DMS114 treated with DMSO at 0.1 percent for 48 hours (cell line): ENCODE data around the gene NDUFS6.

ENCODE experiments used
- DNase-seq: peaks from one replicate; lab custom pipeline; 2025; ENCODE audit not compliant: unreplicated experiment; lab: John Stamatoyannopoulos, UW

The NDUFS6 gene

DNA sequence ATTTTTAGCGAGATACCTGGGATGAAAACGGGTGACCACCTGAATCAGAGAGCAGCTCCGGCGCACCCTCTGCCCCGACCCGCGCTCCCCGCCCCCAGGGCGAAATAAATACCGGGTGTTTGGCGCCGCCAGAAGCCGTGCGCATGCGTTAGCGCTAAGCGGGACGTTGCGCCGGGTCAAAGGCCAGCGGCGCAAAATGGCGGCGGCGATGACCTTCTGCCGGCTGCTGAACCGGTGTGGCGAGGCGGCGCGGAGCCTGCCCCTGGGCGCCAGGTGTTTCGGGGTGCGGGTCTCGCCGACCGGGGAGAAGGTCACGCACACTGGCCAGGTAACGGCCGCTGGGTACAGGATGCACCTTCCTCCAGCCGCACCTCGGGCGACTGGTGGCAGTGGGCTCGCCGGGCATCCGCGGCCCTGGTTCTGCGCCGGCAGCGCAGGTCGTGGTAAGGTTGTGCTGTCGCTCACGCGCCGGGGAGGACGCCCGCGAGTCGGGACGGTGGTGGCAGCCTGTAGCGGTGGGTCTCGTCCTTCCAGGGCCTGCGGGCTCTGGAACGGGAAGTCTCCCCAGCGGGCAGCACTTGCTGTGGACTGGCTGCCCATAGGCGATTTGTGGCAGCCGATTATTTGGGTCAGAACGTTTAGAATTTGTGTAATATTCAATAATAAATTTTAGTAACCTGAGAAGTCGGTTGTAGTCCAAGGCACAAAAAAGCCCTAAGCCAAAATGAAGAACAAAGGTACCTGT, at the start of gene NDUFS6:
Gene NDUFS6 (plus strand): TSS at position 186 of the 745 bp plus-strand sequence. CDS start 11 bp downstream, at position 197.
- DNase-seq = peak; percentile 25

DNA sequence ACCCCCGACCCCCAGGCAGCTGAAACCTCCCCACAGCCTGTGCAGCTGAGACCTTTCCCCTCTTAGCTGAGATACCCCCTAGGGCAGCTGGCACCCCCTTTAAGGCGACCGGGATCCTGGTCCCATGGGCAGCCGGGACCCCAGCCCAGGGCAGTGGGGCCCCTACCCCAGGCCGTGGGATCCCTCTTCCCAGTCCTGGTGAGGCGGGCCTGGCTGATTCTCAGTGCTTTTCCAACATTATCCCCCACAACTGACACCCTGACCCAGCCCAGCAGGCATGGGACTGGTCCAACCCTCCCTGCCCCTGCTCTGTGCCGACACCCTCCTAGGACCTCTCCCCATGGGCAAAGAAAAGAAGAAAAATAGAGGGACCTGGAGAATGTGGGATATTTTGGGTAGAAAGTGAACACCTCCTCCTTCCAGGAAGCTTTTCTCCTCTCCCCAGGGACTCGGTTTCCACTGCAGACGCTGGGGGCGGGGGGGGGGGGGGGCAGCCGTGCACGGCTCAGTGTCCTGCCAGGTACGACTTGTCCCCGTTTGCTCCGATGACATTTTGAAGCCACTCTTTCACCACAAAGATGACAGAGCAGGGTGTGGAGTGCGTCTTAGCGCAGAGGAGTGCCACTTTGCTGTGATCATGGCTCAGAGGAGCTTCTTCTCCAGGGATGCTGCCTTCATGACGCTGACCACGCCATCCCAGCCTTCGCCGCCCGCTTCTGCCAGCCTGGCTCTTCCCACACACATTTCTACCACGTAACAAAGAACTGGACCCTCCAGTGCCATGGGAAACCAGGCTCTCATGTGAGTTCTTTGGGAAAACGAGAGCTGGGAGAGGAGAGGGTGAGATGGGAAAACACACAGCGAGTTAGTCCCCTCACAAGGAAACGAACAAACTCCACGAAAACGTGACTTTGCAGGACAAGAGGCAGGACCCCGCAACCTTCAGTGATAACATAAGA, 49.1 kb upstream of the NDUFS6 start:
- DNase-seq = no peak

DNA sequence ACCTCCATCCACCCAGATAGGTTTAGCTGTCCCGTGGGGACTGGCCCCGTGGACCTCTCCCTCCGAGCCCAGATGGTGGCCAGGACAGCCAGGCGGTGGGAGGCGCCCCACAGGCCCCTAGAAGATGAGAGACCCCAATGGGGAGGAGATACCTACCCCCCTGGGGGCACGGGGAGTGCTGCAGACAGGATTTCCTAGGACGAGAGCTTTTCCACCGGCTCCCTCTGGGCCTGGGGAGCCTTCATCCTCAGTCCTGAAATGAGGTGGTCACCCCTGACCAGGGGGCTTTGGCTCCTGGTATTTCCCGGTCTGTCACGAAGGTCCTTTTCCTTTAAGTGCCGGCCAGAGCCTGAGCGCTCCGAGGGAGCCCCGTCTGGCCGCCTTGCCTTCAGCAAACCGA, 48.3 kb upstream of the NDUFS6 start:
- no peak for DNase-seq

DNA sequence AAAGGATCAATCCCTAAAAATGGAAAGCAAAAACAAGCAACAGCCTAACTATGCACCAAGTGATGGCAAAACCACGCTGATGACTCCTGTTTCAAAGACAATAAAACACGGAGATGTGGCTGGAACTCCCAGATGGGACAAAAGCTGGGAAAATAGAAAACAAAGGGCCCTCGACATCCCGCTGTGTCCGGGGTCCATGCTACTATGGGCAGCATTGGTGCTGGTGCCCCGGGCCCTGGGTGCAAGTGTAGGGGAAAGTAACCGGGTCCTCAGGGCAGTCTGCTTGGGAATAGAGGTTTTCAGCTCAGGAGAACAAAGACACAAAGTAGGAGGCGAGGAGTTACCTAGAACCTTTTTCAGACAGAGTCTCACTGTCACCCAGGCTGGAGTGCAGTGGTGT, 47.7 kb upstream of the NDUFS6 start:
- no peak for DNase-seq

DNA sequence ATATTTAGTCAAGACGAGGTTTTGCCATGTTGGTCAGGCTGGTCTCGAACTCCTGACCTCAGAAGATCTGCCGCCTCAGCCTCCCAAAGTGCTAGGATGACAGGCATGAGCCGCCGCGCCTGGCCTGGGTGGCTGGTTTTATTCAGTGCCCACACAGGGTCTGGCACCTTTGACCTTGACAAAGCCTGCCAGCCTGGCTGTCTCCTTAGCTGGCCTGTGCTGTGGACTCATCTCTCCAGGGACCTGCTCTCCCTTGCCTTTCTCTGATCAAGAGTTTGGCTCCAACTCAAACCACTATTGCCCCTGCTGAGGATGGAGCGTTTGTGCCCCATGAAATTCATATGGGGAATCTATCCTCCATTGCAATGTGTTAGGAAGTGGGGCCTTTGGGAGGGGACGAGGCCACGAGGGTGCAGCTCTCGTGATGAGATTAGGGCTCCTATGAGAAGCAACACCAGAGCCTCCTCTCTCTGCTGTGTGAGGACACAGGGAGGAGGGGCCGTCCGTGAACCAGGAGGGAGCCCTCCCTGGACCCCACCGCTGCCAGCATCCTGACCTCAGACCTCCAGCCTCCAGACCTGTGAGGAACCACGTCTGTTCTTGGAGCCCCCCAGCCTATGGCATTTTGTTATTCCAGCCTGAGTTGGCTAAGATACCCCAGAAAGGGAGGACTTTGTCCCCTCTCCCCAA, 46.5 kb upstream of the NDUFS6 start:
- DNase-seq = no peak

DNA sequence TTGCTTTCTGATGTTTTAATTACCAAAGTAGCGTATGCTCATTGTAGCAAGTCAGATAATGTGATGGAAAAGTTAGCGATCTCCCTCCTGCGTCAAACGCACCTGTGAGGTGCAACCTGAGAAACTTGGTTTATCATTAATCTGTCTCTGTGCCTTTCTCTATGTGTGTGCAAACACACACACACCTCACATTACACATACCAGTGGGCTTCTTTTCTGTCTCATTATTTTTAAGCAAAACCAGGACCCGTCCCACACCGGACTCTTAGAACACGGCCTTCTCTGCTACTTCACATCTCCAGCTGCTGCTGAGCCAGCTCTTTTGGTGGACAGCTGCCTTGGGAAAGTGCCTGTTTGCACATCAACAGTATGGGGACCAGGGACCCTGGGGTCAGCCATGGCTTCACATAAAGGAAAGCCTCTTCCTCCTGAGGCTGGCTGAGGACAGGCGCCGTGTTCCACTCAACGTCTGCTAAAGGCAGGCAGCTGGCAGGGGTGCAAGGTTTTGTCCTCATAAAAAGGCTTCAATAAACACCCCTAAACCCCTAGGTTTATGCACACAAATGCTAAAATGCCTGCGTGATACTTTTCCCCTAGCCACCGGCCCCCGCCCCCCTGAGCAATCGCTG, 45.8 kb upstream of the NDUFS6 start:
- DNase-seq = no peak

DNA sequence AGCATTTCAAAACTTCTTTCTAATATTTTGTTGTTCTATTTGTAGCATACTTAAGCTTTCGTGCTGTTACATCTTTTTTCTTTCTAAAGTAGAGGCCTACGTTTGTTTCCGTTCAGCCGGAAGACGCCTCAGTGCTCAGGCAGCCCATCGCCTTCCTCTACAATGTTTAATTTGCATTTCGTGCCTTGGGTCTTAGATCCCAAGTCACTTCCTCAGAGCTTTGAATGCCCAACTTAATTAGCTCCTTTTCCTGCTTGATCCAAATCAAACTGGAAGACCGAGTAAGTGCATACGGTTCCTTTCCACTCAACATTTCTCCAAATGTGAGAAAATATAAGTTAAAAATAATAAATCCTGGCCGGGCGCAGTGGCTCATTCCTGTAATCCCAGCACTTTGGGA, 44.7 kb upstream of the NDUFS6 start:
- DNase-seq = no peak

DNA sequence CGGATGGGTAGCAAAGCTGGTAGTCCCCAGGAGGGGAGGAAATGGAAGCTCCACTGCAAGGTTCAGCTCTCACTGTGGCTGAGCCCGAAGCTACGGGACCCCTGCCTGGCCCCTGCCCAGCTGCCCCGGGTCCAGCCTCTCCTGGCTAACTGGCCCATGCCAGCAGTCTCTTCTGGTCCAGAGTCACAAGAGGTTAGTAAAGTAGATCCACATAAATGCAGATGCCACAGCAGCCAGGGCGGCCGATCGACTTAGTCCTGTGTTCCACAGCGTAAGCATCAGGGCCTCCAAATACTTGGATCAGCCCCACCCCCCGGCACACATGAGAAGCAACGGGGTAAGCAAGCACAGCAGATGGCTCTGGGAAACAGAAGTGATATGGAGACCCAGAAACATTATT, 43.7 kb upstream of the NDUFS6 start:
- DNase-seq = no peak

DNA sequence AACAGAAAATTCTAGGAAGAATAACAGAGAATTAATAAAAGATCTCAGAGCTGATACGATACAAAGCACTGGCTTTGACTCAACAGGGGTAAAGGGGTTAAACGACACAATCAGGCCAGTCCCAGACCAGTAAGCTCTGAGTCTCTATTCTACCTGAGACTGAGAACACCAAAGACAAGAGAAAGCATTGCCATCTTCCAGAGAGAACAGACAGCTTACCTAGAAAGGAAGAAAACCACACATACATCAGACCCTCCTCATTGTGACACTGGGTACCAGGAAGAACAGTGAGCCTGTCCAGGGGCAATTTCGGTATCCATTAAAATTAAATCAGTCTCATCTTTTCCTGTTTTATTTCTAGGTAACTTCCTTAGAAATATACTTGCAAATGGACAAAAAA, 42.6 kb upstream of the NDUFS6 start:
- DNase-seq = no peak

DNA sequence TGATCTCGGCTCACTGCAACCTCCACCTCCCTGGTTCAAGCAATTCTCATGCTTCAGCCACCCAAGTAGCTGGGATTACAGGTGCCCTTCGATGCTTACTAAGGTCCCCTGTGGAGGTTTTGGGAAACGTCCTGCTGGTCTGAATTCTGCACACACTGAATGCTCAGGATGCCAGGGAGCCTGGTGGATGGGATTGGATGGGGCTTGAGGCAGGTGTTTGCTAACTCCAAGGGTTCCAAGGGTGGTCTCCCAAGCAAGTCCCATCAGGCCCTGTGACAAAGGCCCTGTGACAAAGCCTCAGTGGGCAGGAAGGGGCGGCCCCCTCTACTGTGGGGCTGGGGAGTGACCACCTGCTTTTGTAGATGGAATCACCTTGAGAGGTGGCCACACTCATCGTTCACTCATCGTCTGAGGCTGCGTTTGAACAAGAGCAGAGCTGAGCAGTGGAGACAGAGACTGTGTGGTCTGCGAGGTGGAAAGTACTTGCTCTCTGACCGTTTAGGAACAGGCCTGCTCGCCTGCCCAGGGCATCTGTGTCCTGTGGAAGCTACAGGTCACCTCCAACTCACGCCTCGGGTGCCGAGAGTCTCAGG, 41.7 kb upstream of the NDUFS6 start:
- DNase-seq = no peak

DNA sequence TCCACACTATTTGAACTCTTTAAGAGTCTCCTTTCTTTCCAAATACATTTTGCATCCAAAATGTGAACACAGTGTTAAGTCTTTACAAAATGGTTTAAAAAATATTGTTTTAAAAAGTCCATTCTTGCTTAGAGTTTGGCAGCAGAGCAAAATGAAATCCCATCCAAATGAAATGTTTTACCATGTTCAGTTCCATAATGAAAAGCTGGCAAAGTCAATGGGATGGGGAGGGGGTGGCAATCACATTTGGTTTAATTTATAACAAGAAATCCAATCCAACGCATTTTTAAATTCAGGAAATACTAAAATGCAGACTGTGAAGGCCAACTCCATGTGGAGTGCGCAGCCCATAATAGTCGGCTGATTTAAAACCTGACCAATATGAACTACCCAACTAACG, 41.0 kb upstream of the NDUFS6 start:
- no peak for DNase-seq

DNA sequence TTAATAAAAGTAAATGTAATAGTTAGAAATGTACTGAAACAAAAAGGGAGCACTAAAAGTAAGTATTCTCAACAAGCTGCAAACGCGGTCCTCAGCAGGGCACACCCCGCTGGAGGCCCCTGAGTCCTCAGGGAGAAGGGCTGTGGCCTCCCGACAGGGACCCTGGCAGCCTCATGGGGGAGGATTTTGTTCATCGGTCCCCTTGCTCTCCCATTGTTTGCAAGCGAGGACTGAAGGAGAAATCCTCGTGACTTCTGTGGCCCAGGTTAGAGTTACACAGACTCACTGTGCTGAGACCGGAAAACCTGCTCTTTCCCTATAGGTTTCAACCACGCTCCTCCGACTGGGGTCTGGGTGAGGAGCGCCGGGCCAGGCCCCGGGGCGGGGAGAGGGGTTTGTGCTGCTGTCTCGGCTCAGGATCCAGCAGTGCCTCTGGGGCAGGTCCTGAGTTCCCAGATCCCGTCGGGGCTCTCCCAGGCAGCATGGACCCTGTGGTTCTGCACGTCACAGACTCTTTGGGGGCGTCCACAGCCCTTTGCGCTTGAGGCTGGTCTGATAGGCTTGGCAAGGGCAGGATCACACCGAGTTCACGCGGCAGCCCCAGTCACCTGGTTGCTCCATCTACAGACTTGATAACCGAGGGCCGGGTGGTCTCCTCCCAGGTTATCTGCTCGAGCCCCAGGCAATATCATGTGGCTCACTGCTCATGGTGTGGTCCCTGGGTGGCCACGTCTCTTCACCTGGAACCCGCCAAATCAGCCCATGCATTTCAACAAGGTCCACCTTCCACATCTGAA, 40.4 kb upstream of the NDUFS6 start:
- no peak for DNase-seq

DNA sequence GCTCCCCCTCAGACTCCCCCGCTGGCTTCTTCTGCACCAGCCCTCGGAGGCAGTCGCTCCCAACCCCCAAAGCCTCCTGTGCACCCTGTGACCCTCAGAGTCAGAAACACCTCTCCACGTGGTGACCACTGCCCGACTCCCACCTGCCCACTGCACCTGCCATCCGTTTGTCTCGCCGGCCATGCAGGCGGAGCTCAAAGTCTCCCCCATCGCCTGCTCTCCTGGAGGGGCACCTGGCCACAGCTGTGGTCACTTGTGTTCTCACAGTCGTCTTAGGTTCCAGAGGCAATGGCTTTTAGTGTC, 39.8 kb upstream of the NDUFS6 start:
- DNase-seq = no peak

DNA sequence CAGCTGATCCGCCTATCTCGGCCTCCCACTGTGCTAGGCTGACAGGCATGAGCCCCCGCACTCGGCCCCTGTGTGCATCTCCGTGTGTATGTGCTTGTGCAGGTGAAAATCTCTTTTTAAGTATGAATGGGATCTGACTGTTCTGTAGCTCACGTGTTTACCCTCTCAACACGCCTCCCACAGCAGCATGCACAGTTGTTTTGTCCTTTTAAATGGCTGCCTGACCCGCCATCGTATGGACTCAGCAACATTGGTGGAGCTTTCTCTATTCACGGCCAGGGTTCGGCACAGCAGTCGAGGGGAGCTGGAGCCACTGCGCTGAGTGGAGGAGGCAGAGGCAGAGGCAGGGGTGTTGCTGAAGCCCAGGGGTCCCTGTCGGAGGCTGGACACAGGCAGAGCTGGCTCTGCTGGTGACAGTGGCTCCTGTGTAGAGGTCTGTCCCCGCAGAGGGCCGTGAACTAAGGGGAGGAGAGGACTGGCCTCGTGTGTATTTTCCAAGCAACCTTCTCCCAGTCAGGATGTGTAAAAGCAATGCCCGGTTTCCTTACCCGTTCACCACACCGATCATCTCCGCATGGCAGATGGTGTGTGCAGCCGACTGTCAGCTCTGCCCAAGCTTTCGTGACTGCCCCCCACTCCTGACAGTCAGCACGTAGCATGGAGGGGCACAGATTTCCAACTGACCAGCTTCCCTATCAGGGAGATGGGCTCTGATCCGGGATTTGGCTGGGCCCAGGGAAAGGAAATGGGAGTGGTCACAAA, 38.9 kb upstream of the NDUFS6 start:
- no peak for DNase-seq

DNA sequence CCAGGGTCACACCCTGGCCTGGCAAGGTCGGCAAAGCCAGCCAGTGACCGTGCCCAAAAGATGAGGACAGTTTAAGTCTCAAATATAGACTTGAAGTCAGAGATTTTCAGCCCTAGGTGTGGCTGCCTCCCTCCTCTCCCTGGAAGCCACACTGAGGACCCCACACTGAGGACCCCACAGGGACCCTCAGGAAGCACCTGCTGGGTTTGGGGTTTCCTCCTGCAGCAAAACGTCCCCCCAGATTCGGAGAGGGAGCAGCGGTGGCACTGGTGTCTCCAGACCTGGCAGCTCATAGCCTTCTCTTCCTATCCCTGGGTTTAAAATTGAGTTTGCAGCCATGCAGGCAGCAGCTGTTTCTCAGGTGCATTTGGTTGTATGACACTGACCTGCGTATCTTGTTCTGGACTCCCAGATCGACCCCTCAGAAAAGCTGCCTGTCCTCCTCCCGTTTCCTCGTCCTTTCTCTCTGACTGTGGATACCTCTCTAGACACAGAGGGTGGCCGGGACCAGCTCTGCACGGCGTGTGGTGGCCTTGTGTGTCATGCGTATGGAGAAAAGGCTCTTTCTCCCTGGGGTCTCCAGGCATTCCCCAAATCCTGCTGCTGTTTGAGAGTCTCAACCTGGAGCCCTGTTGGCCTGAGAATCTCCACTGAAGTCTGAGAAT, 38.2 kb upstream of the NDUFS6 start:
- no peak for DNase-seq

DNA sequence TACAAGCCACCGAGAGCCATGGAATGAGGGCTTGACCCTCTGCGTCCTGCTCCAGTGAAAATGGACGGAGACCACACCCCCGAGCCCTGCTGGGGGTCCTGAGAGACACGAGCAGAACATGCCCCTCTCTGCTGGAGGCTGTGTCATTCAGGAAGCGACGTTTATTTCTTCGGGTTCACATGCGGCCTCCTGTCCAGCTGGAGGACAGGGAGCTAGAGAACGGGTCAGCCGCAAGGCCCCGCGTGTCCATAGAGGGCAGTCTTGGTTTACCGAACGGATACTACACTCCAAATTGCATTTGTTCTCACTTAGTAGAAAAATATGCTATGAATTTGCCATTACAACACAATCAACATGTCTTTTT, 37.7 kb upstream of the NDUFS6 start:
- DNase-seq = peak; percentile 3

DNA sequence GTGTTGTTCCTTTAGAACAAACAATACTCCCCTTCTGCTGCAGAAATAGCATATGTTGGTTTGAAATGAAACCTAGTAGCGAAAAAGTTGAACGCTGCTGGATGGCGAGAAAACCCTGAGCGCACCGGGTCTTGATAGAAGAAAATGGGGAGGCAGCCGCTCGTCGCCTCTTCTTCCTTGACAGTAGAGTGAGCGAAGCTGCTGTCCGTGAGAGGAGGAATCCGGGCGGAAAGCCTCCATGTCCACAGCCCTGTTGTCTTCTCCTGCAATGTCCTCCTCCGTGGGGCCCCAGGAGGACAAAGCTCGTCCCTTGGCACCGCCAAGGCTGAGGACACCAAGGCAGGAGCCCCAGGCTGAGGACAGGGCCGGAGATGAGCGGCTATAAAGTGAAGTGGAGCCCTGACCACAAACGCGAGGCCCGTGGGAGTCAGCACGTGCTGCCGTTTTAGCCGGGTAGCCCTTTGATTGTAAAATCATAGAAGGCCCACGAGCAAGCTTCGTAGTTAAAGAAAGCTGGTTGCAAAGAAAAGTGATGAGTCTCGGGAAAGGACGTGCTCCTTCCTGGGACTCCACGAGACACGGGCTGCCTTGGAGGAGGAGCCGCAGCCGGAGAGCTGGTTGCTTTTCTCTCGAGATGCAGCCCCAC, 37.1 kb upstream of the NDUFS6 start:
- DNase-seq = no peak

DNA sequence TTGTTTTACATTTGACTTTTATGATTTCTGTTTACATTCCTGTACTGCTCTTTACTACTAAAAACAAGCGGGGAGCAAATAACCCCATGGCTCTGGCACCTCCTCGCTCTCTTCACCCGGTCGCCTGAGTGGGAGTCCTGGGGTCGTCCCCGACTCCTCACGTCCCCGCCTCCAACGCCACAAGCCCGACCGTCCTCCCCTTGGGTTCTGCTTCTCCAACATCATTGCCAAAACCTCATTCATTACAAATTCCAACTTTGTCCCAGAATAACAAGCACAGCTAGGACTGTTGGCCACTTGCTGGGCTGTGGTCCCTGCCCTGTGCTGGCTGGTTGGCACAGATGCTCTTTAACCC, 36.6 kb upstream of the NDUFS6 start:
- no peak for DNase-seq
